Motor neuron (in vitro differentiated cells): ENCODE measurements around the gene CHSY1. TPM values are rescaled to one million over a fixed set of nuclear protein-coding genes. Genes with fewer than 3 reads are reported as not detected.

Source experiments
- ATAC-seq, 8 experiments: fragments of 200-7000 bp; cut with Tn5 transposase; replicated peaks in 6 of 8; 2 replicates each; pipeline ENCODE4 v1.8.0; 2021; ENCODE audit warnings: mild to moderate bottlenecking in 8 of 8, moderate library complexity in 8 of 8
- H3K27ac ChIP-seq, 2 donors: fragments of 250-450 bp; sonication (Bioruptor Pico); 2 replicates each; pipeline ENCODE4 v1.9.0; 2021; ENCODE audit warnings: antibody characterized with exemption in 2 of 2, mild to moderate bottlenecking in 2 of 2, moderate library complexity in 1 of 2
- H3K4me1 ChIP-seq, 2 donors: fragments of 250-450 bp; sonication (Bioruptor Pico); replicated peaks in 1 of 2; 2 replicates each; pipeline ENCODE4 v1.6.1; 2021; ENCODE audit warnings: antibody characterized with exemption in 2 of 2, mild to moderate bottlenecking in 2 of 2, moderate library complexity in 1 of 2
- H3K4me3 ChIP-seq, 5 donors: fragments of 250-450 bp; sonication (Bioruptor Pico); 2 replicates each; pipeline ENCODE4 v1.9.0; 2021; ENCODE audit warnings: antibody characterized with exemption in 5 of 5, mild to moderate bottlenecking in 5 of 5, moderate library complexity in 4 of 5
- WGBS, 10 experiments: fragments of 450-650 bp; shearing (Covaris generic); methylation state at CpG; one replicate each; pipeline ENCODE4 v1.0.0; 2022; 5-methylcytosine and 5-hydroxymethylcytosine counted together
- in situ Hi-C, 9 experiments: fragments of 400-800 bp; cut with MboI; loops; one replicate each; pipeline ENCODE4 v1.15.0; 2021; ENCODE audit warnings: low sequenced_read_pairs in 9 of 9, low pct_unique_long_range_greater_than_20kb in 2 of 9; ENCODE audit not compliant: unreplicated experiment in 9 of 9
- total RNA-seq, 8 experiments: library from RNA; unstranded; fragments of 300-600 nt; gene quantifications; 2 replicates each; pipeline versions ENCODE4 v1.2.3 to v1.2.4, GENCODE V29; 2022

Gene CHSY1
- total RNA-seq, 8 experiments from 2014 or later, result 14.2 to 59.5 (median 20.7) TPM

DNA sequence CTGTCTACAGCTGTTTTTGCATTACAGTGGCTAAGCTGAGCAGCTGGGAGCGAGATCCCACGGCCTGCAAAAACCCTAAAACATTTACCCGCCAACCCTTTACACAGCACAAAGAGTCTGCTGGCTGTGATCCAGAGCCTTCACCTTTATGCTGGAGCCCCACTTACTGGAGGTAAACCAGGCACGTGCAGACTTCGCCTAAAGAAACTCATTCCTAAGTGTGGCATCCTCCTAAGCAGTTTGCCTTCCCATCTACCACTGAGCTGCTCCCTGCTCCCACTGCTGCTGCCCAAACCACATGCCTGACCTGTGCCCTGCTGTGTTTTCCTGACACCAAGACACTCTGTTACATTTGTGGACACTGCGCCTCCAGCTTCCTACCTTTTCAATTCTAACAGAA is 53.0 kb downstream of the CHSY1 start:
- no peak overlapping the region for H3K4me3 ChIP-seq
- ATAC-seq, result no peak
- WGBS, 10 experiments, result 48 to 100% (median 100%) methylated on average over 1 to 5 of the region's 6 CpGs; no CpG with 5 or more reads in 5 of the 10 experiments
- no peak overlapping the region for H3K27ac ChIP-seq
- in situ Hi-C loops, result no loop called here
- peaks cover 15 to 22% of the 10 kb centered on the region in 2 donors for H3K4me1 ChIP-seq

DNA sequence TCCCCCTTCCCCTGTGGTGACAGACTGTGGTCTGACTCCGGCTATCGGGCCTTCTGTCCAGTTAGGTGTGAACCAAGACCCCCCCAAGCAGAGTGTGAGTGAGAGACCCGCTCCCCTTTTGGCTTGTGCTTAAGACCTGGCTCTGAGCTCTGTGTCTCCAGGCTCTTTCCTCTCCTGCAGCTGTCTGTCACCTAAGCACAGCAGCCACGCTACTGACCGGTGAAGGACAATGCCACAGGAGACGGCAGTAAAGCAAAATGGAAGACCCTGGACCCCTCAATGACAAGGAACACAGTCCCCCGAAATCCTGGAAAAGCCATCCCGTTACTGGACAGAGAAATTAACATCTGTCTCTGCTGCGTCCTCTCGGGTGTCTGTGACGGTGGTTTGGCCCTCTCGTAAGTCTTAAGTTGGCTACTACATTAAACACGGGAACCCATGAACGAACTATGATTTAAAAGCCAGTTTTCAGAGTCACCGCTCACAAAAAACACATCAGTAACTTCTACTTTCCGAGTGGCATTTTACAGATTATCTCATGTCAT is 53.7 kb downstream of the CHSY1 start:
- in situ Hi-C loops, result no loop called here
- Histone ChIP-seq H3K27ac (no peak overlapping the region), H3K4me1 (peaks cover 15 to 18% of the 10 kb centered on the region in 2 donors), H3K4me3 (no peak overlapping the region)
- WGBS, 10 experiments, result 56 to 100% (median 83%) methylated on average over 2 to 15 of the region's 16 CpGs; no CpG with 5 or more reads in 3 of the 10 experiments
- no peak for ATAC-seq

DNA sequence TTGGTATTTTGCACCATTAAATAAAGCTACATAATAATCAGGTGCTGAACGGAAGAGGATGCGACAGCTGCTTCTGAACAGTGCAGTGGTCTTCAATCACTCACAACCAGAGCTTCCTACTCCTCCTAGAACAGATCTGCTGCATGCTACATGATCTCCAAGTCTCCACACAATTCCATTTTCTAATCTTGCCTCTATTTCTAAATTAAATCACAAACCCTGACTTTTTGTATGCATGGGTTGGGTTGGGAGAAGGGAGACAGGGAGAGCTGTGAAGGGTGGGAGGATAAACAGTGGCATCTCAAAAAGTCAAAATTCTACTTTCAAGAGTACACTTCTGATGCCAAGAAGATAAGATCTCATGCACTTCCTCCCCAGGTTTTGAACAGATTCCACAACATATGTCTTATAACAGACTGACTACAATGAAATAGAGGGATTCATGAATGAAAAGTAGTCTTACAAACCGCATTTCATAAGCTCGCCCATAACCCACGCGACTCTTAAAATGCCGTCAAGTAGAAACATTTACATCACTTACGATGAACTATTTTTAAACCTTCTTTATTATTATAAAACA is 57.2 kb downstream of the CHSY1 start:
- ATAC-seq, result peak in 2 of 8 experiments; percentile 31 to 42

DNA sequence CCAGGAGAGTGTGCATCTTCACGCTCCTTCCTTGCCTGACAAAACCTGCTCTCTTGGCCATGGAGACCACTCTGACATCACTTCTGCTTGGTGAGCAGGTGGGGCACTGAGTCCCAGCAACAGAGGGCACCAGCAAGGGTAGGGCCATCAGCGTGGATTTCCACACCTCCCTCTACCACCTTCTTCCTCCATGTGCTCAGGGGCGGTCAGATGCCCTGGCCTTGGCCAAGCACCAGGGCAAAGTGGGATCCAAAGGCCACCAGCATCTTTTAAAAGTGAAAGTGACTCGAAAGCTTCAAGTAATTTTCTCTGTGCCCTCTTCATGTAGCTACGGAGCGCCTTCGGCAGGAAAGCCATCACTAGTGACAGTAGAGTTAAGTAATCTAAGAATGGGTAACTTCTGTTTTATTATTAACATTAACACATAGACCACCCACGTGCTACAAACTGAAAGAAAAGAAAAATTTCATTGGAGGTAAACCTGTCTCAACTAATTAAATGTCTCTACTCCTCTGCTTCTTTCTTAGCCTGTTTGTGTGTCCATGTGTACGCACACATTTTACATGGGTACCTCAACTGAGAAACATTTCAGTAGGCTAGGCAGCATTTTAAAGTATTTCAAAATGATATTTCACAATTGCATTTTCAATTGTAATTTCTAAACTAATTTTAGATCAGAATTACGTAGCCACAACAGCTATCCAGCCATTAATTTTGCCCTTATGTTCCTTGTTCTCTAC is 57.9 kb downstream of the CHSY1 start:
- in situ Hi-C loops, result no loop called here
- Histone ChIP-seq H3K4me1 (peaks cover 10 to 21% of the 10 kb centered on the region in 2 donors), H3K4me3 (no peak overlapping the region), H3K27ac (no peak overlapping the region)
- WGBS, 10 experiments, result 20 to 100% (median 67%) methylated on average over 2 to 9 of the region's 10 CpGs
- no peak for ATAC-seq

More for the DNA sequence above, 57.2 kb downstream of the CHSY1 start:
- Histone ChIP-seq H3K4me3 (no peak overlapping the region), H3K27ac (no peak overlapping the region), H3K4me1 (peaks cover 10 to 21% of the 10 kb centered on the region in 2 donors)
- WGBS, 10 experiments, result 53 to 100% (median 89%) methylated on average over 2 to 8 of the region's 8 CpGs; no CpG with 5 or more reads in 1 of the 10 experiments
- in situ Hi-C loops, result no loop called here

DNA sequence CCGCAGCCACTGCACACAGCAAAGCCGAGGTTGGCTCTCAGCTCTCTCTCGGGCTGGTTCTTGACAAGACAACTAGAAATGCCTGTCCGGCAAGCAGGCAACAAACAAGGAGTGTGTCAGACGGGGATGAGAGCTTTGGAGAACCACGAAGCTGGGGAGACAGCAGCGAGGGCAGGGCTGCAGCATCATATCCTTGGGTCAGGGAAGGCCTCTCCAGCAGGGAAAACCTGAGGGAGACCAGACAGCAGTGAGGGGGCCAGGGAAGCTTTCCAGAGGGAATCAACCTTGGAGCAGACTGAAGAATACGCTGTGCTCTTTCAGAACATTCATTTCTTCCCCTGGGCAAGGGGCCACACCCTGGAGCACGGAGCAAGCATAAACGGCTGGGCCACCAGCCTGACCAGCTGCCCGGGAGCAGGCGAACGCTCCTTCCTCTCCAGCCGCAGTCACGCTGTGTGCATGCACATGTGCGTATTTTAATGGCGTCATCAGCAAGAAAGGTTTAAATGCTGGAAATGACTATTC is 58.7 kb downstream of the CHSY1 start:
- in situ Hi-C loops, result no loop called here
- H3K4me1 ChIP-seq, result peaks cover 10 to 21% of the 10 kb centered on the region in 2 donors
- no peak overlapping the region for H3K27ac ChIP-seq
- 2 to 97% (median 73%) methylated on average over 1 to 9 of the region's 17 CpGs; no CpG with 5 or more reads in 3 of the 10 experiments for WGBS, 10 experiments
- peak; percentile 9 to 95 (median 44) for ATAC-seq
- no peak overlapping the region for H3K4me3 ChIP-seq

DNA sequence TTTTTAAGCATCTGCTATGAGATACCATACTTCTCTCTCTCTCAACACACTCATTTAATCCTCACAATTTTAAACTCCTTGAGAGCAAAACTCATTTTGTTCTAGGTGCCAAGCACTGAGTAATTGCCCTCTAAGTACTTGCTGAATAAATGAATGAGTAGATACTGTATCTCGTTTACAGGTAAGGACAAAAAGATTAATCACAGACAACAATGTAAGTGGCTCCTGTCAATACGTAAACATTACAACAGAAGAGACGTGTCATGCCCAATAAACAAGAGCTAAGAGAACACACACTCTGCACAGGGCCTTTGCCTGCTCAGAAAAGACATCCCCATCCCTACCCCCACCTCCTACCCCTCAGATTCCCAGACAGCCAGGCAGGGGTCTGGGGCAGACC is 59.8 kb downstream of the CHSY1 start:
- in situ Hi-C loops, result no loop called here

DNA sequence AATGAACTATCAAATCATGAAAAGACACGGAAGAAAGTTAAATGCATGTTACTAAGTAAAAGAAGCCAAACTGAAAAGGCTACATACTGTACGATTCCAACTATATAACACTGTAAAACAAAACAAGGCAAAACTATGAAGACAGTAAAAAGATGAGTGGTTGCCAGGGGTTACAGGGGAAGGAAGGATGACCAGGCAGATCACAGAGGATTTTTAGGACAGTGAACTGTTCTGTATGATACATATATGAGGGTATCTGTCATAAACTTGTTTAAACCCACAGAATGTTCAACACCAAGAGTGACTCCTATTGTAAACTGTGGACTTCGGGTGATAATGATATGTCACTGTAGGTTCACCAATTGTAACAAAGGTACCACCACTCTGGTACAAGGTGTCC is 60.6 kb downstream of the CHSY1 start:
- Histone ChIP-seq H3K4me1 (peaks cover 10 to 21% of the 10 kb centered on the region in 2 donors), H3K4me3 (no peak overlapping the region), H3K27ac (no peak overlapping the region)
- ATAC-seq, result no peak
- 22 to 100% (median 83%) methylated on average over 2 to 3 of the region's 3 CpGs for WGBS, 10 experiments
- in situ Hi-C loops, result no loop called here

More for the DNA sequence above, 59.8 kb downstream of the CHSY1 start:
- no peak overlapping the region for H3K27ac ChIP-seq
- H3K4me3 ChIP-seq, result no peak overlapping the region
- peaks cover 10 to 21% of the 10 kb centered on the region in 2 donors for H3K4me1 ChIP-seq
- WGBS, 10 experiments, result 50 to 100% (median 80%) methylated on average over 1 to 2 of the region's 3 CpGs; no CpG with 5 or more reads in 5 of the 10 experiments
- no peak for ATAC-seq

DNA sequence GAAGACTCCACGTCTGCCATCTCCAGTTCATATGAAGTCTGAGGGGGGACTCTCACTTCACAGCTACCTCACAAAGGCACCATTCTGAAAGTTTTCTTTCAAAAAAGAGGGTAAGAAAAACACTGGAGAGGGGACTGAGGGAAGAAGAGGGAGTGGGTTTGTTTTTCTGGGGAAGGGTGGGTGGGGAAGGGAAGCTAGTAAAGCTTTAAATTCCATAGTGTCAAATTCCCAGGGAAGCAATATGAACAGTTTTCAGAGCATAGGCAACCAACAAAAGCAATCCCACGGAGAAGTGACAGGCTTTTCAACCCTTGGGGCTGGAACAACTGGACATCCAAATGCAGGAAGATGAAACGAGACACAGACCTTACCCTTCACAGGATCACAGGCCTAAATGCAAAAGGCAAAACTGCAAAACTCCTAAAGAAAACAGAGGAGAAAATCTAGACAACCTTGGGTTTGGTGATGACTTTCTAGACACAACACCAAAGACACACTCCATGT is 61.7 kb downstream of the CHSY1 start:
- Histone ChIP-seq H3K4me1 (peaks cover 10 to 21% of the 10 kb centered on the region in 2 donors), H3K27ac (no peak overlapping the region), H3K4me3 (no peak overlapping the region)
- in situ Hi-C loops, result no loop called here
- ATAC-seq, result no peak
- WGBS, 10 experiments, result 20 to 100% (median 62%) methylated on average over 1 to 2 of the region's 3 CpGs; no CpG with 5 or more reads in 5 of the 10 experiments

DNA sequence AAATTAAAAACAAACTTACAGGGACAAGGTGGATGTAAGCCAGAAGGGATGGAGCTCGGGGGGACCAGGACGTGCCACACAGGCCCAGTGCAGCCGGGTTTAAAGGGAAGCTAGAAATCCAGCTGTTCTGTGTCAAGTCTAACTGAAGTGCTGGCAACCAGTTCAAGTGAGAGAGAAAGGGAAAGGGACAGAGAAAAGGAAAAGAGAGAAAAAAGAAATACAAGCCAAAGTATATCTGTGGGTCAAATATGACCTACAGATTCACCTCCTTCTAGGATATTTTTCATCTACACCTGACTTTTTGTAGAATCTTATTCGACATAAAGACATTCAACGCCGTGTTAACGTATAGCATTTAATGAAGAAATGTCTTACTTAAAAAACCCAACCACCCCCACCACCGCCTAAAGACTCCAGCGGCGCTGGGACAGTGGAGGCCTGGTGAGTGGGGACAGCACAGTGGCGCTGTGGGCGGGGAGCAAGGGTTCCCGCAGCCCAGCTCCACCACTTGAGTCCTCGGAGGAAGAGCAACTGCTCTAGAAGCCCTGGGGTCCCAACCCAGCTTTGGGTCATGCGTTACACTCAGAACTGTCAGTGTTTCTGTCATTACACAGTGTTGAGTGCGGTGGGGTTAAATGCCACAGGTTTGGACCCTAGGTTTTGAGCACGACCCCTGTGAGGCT is 62.3 kb downstream of the CHSY1 start:
- no peak overlapping the region for H3K4me3 ChIP-seq
- WGBS, 10 experiments, result 20 to 100% (median 91%) methylated on average over 2 to 11 of the region's 17 CpGs; no CpG with 5 or more reads in 1 of the 10 experiments
- no peak overlapping the region for H3K27ac ChIP-seq
- H3K4me1 ChIP-seq, result peaks cover 8 to 18% of the 10 kb centered on the region in 2 donors
- in situ Hi-C loops, result no loop called here
- no peak for ATAC-seq

DNA sequence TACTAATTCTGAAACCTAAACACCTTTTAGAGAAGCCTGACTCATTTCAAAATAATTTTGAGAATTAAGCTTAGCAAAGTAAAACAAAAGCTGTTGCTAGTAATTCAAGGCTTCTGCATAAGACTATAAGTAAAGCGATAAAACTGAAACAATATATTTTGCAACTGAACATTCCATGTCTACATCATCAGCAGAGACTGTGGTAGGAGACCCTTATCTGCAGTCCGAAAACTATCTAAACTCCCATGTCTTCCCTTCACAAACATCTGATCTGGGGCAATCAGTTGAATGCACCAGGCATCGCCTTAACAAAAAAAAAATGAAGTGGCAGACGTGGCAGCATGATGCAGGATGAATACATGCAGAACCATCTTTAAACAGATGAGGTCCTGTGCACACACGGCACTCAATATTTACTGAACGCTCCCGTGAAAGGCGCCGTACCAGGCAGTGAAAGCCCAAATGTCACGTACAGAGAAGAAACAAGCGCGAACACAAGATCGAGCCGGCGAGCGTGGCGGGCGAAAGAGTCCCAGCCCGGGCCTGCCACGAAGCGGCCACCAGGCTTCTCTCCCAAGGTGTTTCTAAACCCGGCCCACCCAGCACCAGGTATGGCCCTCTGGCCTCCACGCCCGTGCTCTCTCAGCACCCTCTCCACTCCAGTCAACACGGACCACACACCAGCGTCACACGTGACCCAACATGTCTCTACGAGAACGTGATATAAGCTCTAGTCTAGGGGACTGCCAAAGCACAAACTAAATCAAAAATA is 63.0 kb downstream of the CHSY1 start:
- WGBS, 10 experiments, result 62 to 100% (median 90%) methylated on average over 1 to 23 of the region's 29 CpGs
- Histone ChIP-seq H3K27ac (no peak overlapping the region), H3K4me1 (peaks cover 8 to 12% of the 10 kb centered on the region in 2 donors), H3K4me3 (no peak overlapping the region)
- in situ Hi-C loops, result no loop called here
- ATAC-seq, result peak in 1 of 8 experiments; percentile 44

DNA sequence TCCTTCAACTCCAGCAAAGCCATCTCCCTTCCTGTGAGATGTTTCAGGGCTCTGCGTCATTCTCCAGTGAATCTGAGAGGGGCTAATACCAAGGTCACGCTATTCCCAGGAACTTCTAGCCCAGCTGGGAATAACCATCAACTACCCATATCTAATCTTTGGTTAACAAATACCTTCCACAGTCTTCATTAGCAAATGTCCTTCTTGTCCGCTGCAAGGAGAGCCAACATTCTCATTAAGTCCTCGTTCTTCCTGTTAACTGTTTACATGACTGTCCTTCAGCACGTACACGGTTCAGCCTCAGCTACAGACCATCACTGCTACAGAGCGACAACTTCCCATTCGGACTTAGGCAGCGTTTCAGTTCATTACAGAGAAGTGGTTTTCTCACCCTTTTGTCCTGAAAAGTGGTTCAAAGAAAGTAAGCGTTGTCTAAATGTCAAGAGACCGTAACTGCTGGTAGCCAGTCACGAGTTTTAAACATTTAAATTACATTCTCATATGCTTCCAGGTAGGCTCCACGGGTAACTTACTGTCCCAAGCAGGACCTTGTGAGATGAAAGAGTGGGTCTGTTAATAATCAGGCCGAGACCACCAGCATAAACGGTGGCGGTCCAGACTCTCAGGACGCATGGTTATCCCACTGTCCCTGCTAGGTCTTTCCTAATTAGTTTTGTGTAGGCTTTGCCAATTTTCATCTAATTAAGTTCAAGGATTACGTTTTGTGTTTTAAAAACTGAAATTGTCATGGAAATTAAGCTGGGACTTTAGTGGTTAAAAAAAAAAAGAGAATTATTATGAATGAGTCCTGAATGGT is 63.8 kb downstream of the CHSY1 start:
- 38 to 96% (median 72%) methylated on average over 1 to 18 of the region's 18 CpGs for WGBS, 10 experiments
- in situ Hi-C loops, result no loop called here
- Histone ChIP-seq H3K4me1 (peaks cover 8 to 11% of the 10 kb centered on the region in 2 donors), H3K27ac (no peak overlapping the region), H3K4me3 (no peak overlapping the region)
- no peak for ATAC-seq
